Measurements from ENCODE around the gene SSR4.

DNA sequence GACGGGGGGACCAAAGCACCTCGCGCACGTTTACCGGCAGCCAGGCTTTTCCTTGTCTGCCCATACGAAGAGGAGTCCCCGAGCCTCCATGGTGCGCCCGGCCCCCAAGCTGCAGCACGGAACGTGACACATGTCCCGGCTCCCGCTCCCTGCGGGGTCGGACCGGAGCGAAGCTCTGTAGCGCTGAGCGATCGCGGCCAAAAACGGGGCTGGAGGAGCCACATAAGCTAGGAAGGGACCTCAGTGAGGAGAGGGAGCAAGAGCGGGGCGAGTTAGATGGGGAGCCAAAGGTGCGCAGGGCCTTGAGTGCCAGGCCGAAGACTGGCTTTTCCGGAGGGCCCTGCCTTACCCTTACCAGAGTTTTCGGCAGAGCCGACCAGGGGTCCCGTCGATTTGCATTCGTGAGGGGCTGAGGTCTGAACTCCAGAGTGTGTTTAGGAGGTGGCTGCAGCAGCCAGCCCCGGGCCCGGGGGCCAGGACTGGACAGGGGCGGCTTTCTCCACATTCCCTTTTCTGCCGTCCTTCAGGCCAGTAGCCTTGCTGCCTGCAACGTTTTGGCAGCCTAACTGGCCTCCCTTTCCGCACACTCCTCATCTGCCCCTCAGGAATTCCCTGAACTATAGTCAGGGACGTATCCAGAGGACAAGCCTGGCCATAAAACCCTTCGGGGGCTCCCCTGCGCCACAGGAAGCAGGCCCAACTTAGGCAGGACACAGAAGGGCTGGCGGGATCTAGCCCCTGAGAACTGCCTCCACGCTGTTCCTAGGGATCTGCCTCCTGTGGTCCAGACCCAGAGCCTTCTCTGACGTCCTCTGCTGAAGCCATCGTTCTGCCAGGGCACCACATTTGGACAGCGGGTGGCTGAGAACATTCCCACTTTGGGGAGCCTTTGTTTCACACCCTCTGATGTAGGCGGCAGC, 689 bp downstream of the SSR4 start:
- TF ChIP-seq, protein P1, sequence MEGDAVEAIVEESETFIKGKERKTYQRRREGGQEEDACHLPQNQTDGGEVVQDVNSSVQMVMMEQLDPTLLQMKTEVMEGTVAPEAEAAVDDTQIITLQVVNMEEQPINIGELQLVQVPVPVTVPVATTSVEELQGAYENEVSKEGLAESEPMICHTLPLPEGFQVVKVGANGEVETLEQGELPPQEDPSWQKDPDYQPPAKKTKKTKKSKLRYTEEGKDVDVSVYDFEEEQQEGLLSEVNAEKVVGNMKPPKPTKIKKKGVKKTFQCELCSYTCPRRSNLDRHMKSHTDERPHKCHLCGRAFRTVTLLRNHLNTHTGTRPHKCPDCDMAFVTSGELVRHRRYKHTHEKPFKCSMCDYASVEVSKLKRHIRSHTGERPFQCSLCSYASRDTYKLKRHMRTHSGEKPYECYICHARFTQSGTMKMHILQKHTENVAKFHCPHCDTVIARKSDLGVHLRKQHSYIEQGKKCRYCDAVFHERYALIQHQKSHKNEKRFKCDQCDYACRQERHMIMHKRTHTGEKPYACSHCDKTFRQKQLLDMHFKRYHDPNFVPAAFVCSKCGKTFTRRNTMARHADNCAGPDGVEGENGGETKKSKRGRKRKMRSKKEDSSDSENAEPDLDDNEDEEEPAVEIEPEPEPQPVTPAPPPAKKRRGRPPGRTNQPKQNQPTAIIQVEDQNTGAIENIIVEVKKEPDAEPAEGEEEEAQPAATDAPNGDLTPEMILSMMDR (conservative IDR thresholded peaks at IDR 0.05), result no peak
- 0 out of 2 replicates have a peak, but pooled peaks have one; percentile 44 for TF ChIP-seq ZFX (IDR thresholded peaks at IDR 0.05)

Measured in C4-2B (cell line).